NB4 (cell line): ENCODE data around the gene ATOX1.
"Not testable (repeated sequence)": the region's sequence is repeated elsewhere in the genome, so short reads cannot be mapped to it uniquely, and the experiment has no call there.

Source experiments
- MYC ChIP-seq: IDR thresholded peaks from 2 replicates; pipeline ENCODE4 v1.6.1; 2011; ENCODE audit warnings: low read depth, low read length
- POLR2A ChIP-seq: IDR thresholded peaks from 2 replicates; pipeline ENCODE4 v1.6.1; 2011; ENCODE audit warnings: mild to moderate bottlenecking; ENCODE audit not compliant: insufficient read length; ENCODE audit errors: extremely low read depth
- TF ChIP-seq, protein P1 (sequence below): IDR thresholded peaks from one replicate; pipeline ENCODE4 v1.5.1; 2012; ENCODE audit warnings: low read depth, low read length
- TF ChIP-seq, protein P2 (sequence below): IDR thresholded peaks from 2 replicates; pipeline ENCODE4 v1.6.1; 2011; ENCODE audit warnings: low read depth, low read length

DNA sequence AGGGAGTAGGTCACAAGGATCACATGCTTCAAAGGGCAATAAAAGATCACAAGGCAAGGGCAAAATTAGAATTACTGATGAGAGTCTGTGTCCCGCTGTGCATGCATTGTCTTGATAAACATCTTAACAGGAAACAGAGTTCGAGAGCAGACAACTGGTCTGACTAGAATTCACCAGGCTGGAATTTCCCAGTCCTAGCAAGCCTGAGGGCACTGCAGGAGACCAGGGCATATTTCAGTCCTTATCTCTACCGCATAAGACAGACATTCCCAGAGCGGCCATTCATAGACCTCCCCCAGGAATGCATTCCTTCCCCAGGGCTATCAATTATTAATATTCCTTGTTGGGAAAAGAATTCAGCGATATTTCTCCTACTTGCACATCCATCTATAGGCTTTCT is 28.8 kb downstream of the ATOX1 start:
- TF ChIP-seq, protein P1, sequence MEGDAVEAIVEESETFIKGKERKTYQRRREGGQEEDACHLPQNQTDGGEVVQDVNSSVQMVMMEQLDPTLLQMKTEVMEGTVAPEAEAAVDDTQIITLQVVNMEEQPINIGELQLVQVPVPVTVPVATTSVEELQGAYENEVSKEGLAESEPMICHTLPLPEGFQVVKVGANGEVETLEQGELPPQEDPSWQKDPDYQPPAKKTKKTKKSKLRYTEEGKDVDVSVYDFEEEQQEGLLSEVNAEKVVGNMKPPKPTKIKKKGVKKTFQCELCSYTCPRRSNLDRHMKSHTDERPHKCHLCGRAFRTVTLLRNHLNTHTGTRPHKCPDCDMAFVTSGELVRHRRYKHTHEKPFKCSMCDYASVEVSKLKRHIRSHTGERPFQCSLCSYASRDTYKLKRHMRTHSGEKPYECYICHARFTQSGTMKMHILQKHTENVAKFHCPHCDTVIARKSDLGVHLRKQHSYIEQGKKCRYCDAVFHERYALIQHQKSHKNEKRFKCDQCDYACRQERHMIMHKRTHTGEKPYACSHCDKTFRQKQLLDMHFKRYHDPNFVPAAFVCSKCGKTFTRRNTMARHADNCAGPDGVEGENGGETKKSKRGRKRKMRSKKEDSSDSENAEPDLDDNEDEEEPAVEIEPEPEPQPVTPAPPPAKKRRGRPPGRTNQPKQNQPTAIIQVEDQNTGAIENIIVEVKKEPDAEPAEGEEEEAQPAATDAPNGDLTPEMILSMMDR = not testable (repeated sequence)
- TF ChIP-seq, protein P2, sequence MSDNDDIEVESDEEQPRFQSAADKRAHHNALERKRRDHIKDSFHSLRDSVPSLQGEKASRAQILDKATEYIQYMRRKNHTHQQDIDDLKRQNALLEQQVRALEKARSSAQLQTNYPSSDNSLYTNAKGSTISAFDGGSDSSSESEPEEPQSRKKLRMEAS = not testable (repeated sequence)
- not testable (repeated sequence) for TF ChIP-seq MYC, POLR2A
